ENCODE results near the gene LCP2. TPM values are rescaled to one million over a fixed set of nuclear protein-coding genes. Genes with fewer than 3 reads are reported as not detected.

The LCP2 gene
- total and polyA plus RNA-seq, 2 of the 8 experiments (the other 6 are each of a cell fraction or from before 2014, with no cell fraction given) = 0.26 to 0.33 TPM

GRCh38 chr5:170268153-170268689, 29.4 kb downstream of the LCP2 start (continued):
- no peak for TF ChIP-seq EGR1 (IDR thresholded peaks at IDR 0.05; ENCODE audit: borderline replicate concordance, low read depth, low read length)

Measured in H1 (cell line).